Common myeloid progenitor, CD34-positive (primary cell): ENCODE measurements around the gene LIPK.
A peak's percentile ranks its signal among the peaks of the same experiment; 100 is the strongest.

Experiments
- CTCF ChIA-PET: fragments of 350-600 bp; sonication (Branson Sonifier 250); formaldehyde crosslinking; loops from one replicate; lab custom pipeline; 2021; ENCODE audit warnings: antibody characterized with exemption; lab: Charles Lee
- POLR2A ChIA-PET: fragments of 350-600 bp; sonication (Branson Sonifier 250); formaldehyde crosslinking; loops from one replicate; lab custom pipeline; 2021; ENCODE audit warnings: antibody characterized with exemption; lab: Charles Lee
- DNase-seq, 3 donors: peaks; one replicate each; pipeline versions ENCODE4 v3.0.0 to v3.0.0-alpha.2; 2013
- H3K27ac ChIP-seq, 2 experiments: 1 replicate in 1 of 2; 2 replicates in 1 of 2; pipeline ENCODE4 v1.7.0; 2013; ENCODE audit warnings: inconsistent platforms in 2 of 2, low read length in 2 of 2, mild to moderate bottlenecking in 2 of 2, low read depth in 1 of 2, moderate library complexity in 1 of 2; ENCODE audit not compliant: severe bottlenecking in 2 of 2, insufficient read depth in 1 of 2, poor library complexity in 1 of 2
- H3K27me3 ChIP-seq, 5 experiments: replicated peaks in 2 of 5; 1 replicate in 3 of 5; 2 replicates in 2 of 5; pipeline versions ENCODE4 v1.6.1 to v1.7.0; 2013; ENCODE audit warnings: low read length in 4 of 5, mild to moderate bottlenecking in 2 of 5, moderate library complexity in 2 of 5, inconsistent platforms in 1 of 5; ENCODE audit not compliant: insufficient read depth in 5 of 5, control insufficient read depth in 4 of 5
- H3K36me3 ChIP-seq, 4 experiments: 1 replicate in 2 of 4; 2 replicates in 2 of 4; pipeline versions ENCODE4 v1.6.1 to v1.7.0; 2013; ENCODE audit warnings: low read length in 3 of 4, control low read depth in 1 of 4, mild to moderate bottlenecking in 1 of 4; ENCODE audit not compliant: control insufficient read depth in 4 of 4, insufficient read depth in 4 of 4
- H3K4me1 ChIP-seq, 4 experiments: 1 replicate in 3 of 4; 2 replicates in 1 of 4; pipeline versions ENCODE4 v1.6.1 to v1.7.1; 2013; ENCODE audit warnings: low read length in 3 of 4, mild to moderate bottlenecking in 3 of 4, control low read depth in 1 of 4, inconsistent platforms in 1 of 4, moderate library complexity in 1 of 4; ENCODE audit not compliant: control insufficient read depth in 4 of 4, insufficient read depth in 4 of 4; ENCODE audit errors: control extremely low read depth in 1 of 4
- H3K4me3 ChIP-seq, 7 experiments: 1 replicate in 4 of 7; 2 replicates in 3 of 7; pipeline versions ENCODE4 v1.5.1 to v1.7.0; 2013; ENCODE audit warnings: mild to moderate bottlenecking in 7 of 7, low read length in 6 of 7, moderate library complexity in 6 of 7, inconsistent platforms in 2 of 7, low read depth in 2 of 7, control low read depth in 1 of 7; ENCODE audit not compliant: insufficient read depth in 4 of 7, control insufficient read depth in 1 of 7; ENCODE audit errors: extremely low read depth in 1 of 7
- H3K9me3 ChIP-seq, 5 experiments: 1 replicate in 4 of 5; 2 replicates in 1 of 5; pipeline versions ENCODE4 v1.6.1 to v1.7.1; 2013; ENCODE audit warnings: low read length in 4 of 5, mild to moderate bottlenecking in 2 of 5, inconsistent platforms in 1 of 5, low read depth in 1 of 5, moderate library complexity in 1 of 5; ENCODE audit not compliant: control insufficient read depth in 4 of 5, insufficient read depth in 2 of 5; ENCODE audit errors: control extremely low read depth in 1 of 5
- WGBS: methylation state at CpG from one replicate; pipeline ENCODE4 v1.1.5; 2013; ENCODE audit not compliant: insufficient coverage; 5-methylcytosine and 5-hydroxymethylcytosine counted together

LIPK gene

DNA sequence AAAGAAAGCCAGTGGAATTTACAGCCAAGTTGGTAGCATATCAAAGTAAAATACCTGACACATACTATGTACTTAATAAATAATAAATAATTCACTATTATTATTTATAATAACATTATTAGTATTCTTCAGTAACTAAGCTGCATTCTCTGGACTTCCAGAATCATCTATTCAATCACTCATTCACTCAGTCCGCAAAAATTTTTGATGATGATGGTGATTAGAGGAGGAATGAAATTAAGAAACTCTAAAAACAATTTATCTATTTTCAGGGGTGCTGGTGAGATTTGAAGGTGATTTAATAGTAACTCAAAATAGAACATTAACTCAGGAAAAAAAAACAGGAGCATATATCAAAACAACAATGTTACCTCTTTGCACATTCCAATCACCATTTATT lies 50.6 kb downstream of the LIPK start:
- H3K27ac ChIP-seq: no peak overlapping the region
- H3K9me3 ChIP-seq: no peaks in the 10 kb centered on the region
- peaks cover 0 to 11% (median 5%) of the 10 kb centered on the region in 4 experiments for H3K4me1 ChIP-seq
- POLR2A ChIA-PET: no interaction called here
- no peaks in the 10 kb centered on the region for H3K36me3 ChIP-seq
- H3K27me3 ChIP-seq: no peaks in the 10 kb centered on the region
- no CpG with 5 or more reads among the region's 1 CpG for WGBS
- CTCF ChIA-PET: no interaction called here
- DNase-seq: no peak
- H3K4me3 ChIP-seq: no peak overlapping the region

- CTCF ChIA-PET: interaction anchor here (0.9 to 1.1 kb wide), 2 partner anchors 30 to 50 kb away, joined by 3 read pairs; no protein-coding TSS in a partner anchor
- Histone ChIP-seq H3K4me3 (no peak within 1 kb of the TSS), H3K27ac (no peak within 1 kb of the TSS)
Measured at GRCh38 chr10:88759366-88760101, 53.5 kb downstream of the LIPK start, which contains the start of gene LIPN. LIPN (plus strand) TSS chr10:88760020; CDS start chr10:88761406, 1,386 bp downstream.

DNA sequence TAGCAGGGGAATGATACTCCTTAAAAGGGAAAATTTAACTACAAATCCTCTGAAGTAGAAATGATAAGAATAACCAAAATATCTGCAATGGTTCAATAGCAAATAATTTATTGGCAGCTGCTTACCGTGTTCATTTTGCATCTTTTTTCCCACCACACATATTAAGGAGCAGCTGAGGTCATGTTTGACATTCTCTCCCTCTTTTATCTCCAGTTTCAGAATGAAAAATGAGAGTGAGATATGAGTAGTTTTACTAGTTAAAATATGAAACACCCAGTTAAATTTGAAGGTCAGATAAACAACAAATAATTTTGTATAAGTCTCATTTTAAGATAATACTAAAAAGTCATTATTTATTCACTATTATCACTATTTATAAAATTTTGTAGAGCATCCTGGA lies 56.9 kb downstream of the LIPK start:
- WGBS: no CpG with 5 or more reads among the region's 1 CpG
- Histone ChIP-seq H3K9me3 (no peaks in the 10 kb centered on the region), H3K36me3 (no peaks in the 10 kb centered on the region), H3K27me3 (no peaks in the 10 kb centered on the region), H3K4me1 (peaks cover 0 to 5% (median 0%) of the 10 kb centered on the region in 4 experiments), H3K27ac (no peak overlapping the region), H3K4me3 (no peak overlapping the region)
- ChIA-PET CTCF (no interaction called here), POLR2A (no interaction called here)
- DNase-seq: no peak

More at GRCh38 chr10:88759366-88760101, 53.5 kb downstream of the LIPK start, which contains the start of gene LIPN:
- H3K27me3 ChIP-seq: no peaks in the 10 kb centered on the region
- peak in 2 of 3 donors; percentile 57 to 65 for DNase-seq
- H3K9me3 ChIP-seq: no peaks in the 10 kb centered on the region
- POLR2A ChIA-PET: no interaction called here
- no peaks in the 10 kb centered on the region for H3K36me3 ChIP-seq
- WGBS: 76% methylated on average over 6 of the region's 7 CpGs
- peaks cover 0 to 4% (median 2%) of the 10 kb centered on the region in 4 experiments for H3K4me1 ChIP-seq

DNA sequence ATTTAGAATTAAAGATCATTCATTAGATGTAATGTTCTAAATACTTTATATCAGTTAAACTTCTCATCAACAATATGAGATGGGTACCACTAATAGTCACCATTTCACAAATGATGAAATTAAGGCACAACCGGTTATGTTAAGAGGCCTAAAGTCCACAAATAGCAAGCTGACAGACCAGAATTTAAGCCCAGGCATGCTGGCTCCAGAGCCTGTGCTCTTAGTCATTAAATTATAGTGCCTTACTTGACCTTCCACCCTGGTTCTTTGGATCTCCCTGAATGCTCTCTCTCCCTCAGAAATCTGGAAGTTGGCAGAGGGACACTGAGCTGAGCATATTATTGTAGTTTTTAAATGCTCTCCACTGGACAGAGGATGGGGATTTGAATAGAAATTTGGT lies 57.4 kb downstream of the LIPK start:
- DNase-seq: no peak
- Histone ChIP-seq H3K9me3 (no peaks in the 10 kb centered on the region), H3K36me3 (no peaks in the 10 kb centered on the region), H3K27ac (no peak overlapping the region), H3K27me3 (no peaks in the 10 kb centered on the region), H3K4me1 (peaks cover 0 to 5% (median 0%) of the 10 kb centered on the region in 4 experiments), H3K4me3 (no peak overlapping the region)
- ChIA-PET CTCF (no interaction called here), POLR2A (no interaction called here)
- 100% methylated on average over 1 of the region's 1 CpG for WGBS

DNA sequence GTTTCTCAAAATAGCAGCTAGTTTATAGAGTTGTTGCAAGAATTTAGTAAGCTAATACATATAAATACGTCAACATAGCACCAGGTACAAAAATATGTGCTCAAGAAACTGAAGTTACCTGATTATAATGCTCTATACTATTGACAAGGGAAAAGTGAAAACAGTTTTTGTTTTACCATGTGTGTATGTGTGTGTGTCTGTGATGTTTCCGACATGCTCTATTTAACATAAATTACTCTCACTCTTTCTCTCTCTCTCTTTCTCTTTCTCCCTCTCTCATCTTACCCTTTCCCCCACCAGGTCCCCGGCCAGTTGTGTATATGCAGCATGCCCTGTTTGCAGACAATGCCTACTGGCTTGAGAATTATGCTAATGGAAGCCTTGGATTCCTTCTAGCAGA lies 58.1 kb downstream of the LIPK start:
- ChIA-PET CTCF (interaction anchor here (1.1 kb wide), 1 partner anchor 10 kb away, joined by 4 read pairs; no protein-coding TSS in a partner anchor), POLR2A (interaction anchor here (0.6 kb wide), 1 partner anchor 10 kb away, joined by 3 read pairs; no protein-coding TSS in a partner anchor)
- Histone ChIP-seq H3K4me1 (peaks cover 0 to 5% (median 0%) of the 10 kb centered on the region in 4 experiments), H3K9me3 (no peaks in the 10 kb centered on the region), H3K4me3 (no peak overlapping the region), H3K36me3 (no peaks in the 10 kb centered on the region), H3K27me3 (no peaks in the 10 kb centered on the region), H3K27ac (no peak overlapping the region)
- WGBS: 100% methylated on average over 1 of the region's 3 CpGs
- no peak for DNase-seq

DNA sequence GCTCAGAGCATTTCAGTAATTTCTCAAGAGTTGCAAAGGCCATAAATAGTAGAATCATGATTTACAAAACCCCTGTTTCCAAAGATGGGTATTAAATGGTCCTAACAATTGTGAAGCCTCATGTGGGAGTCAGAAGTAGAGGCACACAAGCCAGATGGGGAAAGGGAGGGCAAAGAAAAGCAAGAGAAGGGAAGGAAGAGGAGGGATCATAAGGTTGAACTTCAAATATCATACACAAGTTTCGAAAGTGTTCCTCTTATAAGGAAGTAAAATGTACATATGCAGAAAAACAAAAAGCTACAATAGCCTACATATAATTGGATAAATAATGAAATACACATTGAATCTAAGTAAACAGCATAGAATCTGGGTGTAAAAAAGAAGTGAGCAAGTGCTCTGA lies 59.8 kb downstream of the LIPK start:
- H3K27ac ChIP-seq: no peak overlapping the region
- H3K36me3 ChIP-seq: no peaks in the 10 kb centered on the region
- no peak overlapping the region for H3K4me3 ChIP-seq
- CTCF ChIA-PET: no interaction called here
- no peak for DNase-seq
- no CpG with 5 or more reads among the region's 1 CpG for WGBS
- no peaks in the 10 kb centered on the region for H3K9me3 ChIP-seq
- H3K4me1 ChIP-seq: peaks cover 0 to 5% (median 0%) of the 10 kb centered on the region in 4 experiments
- no peaks in the 10 kb centered on the region for H3K27me3 ChIP-seq
- POLR2A ChIA-PET: no interaction called here

DNA sequence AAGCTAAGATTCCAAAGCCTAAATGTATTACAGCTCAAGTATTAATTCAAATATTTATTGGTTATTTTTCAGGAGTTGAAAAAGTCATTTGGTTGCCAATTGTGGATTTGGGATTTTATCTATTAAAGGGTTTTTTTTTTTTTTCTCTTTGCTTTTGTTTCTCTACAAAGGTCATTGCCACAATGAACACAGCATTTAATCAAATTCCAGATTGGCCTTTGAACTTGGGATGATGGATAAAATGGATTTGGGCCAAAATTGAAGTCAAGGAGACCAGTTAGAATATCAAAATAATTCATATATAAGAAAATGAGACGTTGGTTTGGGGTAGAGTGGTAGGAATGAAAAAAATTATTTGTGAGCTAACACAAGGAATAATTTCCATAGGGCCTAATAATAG lies 63.3 kb downstream of the LIPK start:
- H3K27me3 ChIP-seq: no peaks in the 10 kb centered on the region
- ChIA-PET CTCF (interaction anchor here (1.1 kb wide), 1 partner anchor 27 kb away, joined by 5 read pairs; no protein-coding TSS in a partner anchor), POLR2A (no interaction called here)
- H3K36me3 ChIP-seq: no peaks in the 10 kb centered on the region
- no peak for DNase-seq
- H3K4me3 ChIP-seq: no peak overlapping the region
- H3K27ac ChIP-seq: no peak overlapping the region
- H3K4me1 ChIP-seq: peaks cover 0 to 5% (median 0%) of the 10 kb centered on the region in 4 experiments
- WGBS: no CpG with 5 or more reads among the region's 1 CpG
- H3K9me3 ChIP-seq: peaks cover 0 to 5% (median 2%) of the 10 kb centered on the region in 5 experiments
